LNCaP clone FGC (cell line): Measurements from ENCODE around the gene MRTFA.
"Not testable (repeated sequence)": the region's sequence is repeated elsewhere in the genome, so short reads cannot be mapped to it uniquely, and the experiment has no call there.

Experiments used
- DNase-seq: peaks from one replicate; pipeline ENCODE4 v3.0.0-alpha.2; 2011; ENCODE audit warnings: low read depth
- H3K4me3 ChIP-seq: 2 replicates; pipeline ENCODE4 v1.5.1; 2011; ENCODE audit warnings: mild to moderate bottlenecking, low read depth, low read length, control low read depth
- TF ChIP-seq, protein P1 (sequence below): IDR thresholded peaks from 2 replicates; pipeline ENCODE4 v1.5.1; 2012; ENCODE audit warnings: mild to moderate bottlenecking; ENCODE audit not compliant: control insufficient read depth, insufficient read depth; ENCODE audit errors: extremely low read depth

Gene MRTFA

DNA sequence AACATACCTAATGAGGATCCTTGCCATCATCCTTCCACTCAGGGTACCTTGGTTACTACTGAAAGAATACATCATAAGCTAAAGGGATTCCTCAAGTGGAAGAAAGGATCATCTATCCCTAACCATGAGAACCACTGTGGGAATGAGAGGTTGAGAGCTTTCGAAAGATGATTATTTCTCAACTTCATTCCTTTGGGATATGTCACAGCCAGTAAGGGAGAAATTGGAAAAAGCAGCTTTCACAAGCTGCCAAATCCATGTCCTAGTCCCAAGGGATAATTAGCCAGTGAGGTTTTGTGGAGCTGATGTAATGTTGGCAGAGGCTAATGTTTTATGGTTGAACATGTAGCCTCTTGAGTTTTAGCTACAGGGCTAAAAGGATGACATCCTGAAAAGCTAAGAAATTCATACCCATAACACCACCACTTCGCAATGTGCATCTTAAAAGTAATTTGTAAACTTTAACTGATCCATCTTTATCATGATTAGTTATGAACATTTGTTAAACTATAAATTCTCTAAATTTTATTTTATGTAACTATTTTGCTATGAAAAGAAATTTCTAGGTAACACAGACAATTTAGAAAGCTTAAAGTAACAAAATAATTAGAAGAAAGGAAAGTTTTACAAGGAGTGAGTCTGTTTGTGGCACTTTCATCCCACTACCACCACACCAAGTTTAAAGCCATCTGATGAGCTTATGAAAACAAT is 123.9 kb downstream of the MRTFA start:
- no peak for DNase-seq
- TF ChIP-seq, protein P1, sequence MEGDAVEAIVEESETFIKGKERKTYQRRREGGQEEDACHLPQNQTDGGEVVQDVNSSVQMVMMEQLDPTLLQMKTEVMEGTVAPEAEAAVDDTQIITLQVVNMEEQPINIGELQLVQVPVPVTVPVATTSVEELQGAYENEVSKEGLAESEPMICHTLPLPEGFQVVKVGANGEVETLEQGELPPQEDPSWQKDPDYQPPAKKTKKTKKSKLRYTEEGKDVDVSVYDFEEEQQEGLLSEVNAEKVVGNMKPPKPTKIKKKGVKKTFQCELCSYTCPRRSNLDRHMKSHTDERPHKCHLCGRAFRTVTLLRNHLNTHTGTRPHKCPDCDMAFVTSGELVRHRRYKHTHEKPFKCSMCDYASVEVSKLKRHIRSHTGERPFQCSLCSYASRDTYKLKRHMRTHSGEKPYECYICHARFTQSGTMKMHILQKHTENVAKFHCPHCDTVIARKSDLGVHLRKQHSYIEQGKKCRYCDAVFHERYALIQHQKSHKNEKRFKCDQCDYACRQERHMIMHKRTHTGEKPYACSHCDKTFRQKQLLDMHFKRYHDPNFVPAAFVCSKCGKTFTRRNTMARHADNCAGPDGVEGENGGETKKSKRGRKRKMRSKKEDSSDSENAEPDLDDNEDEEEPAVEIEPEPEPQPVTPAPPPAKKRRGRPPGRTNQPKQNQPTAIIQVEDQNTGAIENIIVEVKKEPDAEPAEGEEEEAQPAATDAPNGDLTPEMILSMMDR: no peak
- H3K4me3 ChIP-seq: no peak overlapping the region

DNA sequence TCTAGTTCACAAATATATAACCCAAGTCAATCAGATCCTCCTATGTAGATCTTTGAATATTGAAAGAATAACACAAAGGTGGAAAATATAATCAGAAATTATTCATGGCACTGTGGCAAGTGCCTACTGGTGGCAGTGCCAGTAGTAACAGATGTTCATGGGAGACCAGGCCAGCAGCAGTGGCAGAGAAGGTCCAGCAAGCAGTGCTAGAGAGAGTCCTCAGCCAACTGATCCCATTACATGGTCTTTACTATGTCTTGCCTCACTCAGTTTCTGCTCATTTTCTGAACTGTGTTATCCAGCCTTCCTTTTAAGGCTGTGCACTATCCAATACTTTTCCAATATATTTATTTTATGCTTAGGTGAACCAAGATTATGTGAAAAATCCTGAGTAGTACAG is 124.9 kb downstream of the MRTFA start:
- TF ChIP-seq, protein P1: no peak
- no peak overlapping the region for H3K4me3 ChIP-seq
- DNase-seq: no peak

DNA sequence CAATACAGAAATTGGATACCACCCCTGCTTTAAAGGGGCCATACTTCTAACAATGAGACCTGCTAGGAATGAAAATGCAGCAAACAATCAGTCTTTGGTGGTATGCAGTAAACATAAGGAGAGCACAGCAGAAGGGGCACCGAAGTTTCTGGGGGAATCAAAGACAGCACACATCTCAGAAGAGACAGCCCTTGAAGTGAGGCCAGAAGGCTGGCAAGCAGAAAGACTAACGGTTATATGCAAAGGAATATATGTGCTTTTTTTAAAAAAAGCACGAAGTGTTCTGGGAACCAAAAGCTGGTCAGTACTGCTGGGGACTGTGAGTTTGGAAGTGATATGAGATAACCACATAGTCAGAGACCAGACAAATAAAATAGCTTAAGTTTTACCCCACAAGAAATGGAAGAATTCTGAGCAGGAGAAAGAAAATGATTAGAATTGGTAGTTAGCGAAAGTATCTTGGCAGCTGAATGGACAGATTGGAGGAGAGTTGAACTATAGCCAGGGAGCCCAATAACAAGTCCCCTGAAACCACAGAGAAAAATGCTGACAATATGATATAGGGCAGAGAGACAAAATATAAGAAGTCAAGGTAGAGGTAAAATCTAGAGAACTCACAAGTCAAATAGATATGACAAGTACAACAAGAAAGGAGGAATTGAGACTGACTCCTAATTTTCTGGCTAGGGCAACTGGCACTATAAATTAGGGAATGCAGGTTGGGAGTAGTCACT is 125.7 kb downstream of the MRTFA start:
- TF ChIP-seq, protein P1: no peak
- no peak for DNase-seq
- no peak overlapping the region for H3K4me3 ChIP-seq

DNA sequence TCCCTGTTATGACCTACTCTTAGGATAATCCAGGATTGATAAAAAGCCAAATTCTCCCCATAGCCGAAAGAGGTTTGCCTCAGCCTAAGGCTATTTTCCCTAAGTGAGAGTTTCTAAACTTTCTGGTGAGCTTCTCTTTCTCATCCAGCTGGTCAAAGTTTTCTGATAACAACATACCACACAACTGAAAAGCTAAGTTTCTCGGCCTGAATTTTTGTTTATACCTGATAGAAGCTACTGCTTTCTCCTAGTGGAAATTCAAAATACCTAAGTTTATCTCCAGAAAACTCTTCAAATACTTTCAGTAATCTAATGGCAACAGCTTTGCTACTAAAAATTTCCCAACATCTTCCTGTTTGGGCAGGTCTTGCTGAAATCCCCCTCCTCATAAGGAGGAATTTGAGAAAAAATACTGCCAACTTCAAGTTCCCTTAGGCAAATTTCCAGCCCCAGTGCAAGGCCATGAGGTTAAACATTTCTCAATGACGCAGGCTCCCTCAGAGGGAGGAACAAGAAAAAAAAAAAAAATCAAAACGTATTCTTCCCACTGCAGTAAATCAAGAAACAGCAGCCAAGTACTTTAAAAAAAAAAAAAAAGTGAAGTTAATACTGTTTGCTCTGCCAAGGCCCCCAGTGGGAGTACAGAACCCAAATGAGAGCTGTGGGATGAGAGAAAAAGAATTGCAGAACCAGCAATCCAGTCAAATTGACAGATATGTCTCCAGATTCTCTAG is 127.0 kb downstream of the MRTFA start:
- TF ChIP-seq, protein P1: no peak
- H3K4me3 ChIP-seq: no peak overlapping the region
- DNase-seq: no peak

DNA sequence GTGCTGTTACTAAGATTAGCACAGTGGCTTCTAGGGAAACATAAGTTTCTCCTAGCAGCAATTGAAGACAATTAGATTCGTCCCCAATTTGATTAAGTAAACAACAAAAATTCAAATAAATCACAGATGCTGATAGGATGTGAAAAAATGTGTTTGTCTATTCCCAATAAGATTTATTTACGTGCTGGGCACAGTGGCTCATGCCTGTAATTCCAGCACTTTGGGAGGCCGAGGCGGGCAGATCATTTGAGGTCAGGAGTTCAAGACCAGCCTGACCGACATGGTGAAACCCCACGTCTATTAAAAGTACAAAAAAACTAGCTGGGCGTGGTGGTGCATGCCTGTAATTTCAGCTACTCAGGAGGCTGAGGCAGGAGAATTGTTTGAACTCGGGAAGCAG is 128.5 kb downstream of the MRTFA start:
- DNase-seq: peak; percentile 64
- H3K4me3 ChIP-seq: not testable (repeated sequence)

DNA sequence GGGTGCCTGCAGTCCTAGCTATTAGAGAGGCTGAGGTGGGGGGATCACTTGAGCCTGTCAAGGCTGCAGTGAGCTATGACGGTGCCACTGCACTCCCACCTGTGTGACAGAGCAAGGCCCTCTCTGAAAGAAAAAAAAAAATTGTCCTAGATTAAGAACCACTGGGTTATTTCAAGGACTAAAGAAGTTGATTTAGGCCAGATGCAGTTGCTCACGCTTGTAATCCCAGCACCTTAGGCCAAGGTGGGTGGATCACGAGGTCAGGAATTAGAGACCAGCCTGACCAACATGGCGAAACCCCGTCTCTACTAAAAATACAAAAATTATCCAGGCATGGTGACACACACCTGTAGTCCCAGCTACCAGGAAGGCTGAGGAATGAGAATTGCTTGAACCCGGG is 129.0 kb downstream of the MRTFA start:
- TF ChIP-seq, protein P1: no peak
- DNase-seq: no peak
- H3K4me3 ChIP-seq: no peak overlapping the region

DNA sequence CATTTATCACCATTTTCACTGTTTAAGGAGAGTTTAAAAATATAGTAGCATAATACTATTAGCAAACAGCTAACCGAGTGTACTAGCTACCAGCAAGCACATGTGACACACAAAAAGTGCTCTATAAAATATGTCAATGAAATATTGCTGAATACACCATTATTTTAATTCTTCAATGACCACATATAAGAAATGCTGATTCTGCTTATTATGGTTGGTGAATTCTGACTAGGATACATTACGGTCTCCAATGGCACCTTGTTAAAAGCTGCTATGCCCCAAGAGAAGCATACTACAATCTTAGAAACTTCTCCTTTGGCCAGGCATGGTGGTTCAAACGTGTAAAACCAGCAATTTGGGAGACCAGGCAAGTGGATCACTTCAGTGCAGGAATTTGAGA is 129.8 kb downstream of the MRTFA start:
- TF ChIP-seq, protein P1: no peak
- DNase-seq: no peak
- no peak overlapping the region for H3K4me3 ChIP-seq
